Measurements from ENCODE around the gene ROBO2.

Gene ROBO2

GRCh38 chr3:77524946-77525682 is 485.2 kb downstream of the ROBO2 start:
- no peak for DNase-seq

GRCh38 chr3:77526573-77527113 is 486.7 kb downstream of the ROBO2 start:
- no peak for DNase-seq

- DNase-seq, result no peak
Observed at GRCh38 chr3:77529522-77529921, 489.6 kb downstream of the ROBO2 start.

GRCh38 chr3:77530870-77531269 is 491.0 kb downstream of the ROBO2 start:
- DNase-seq, result no peak

- no peak for DNase-seq
Observed at GRCh38 chr3:77535116-77535515, 495.2 kb downstream of the ROBO2 start.

GRCh38 chr3:77536038-77536775 is 496.3 kb downstream of the ROBO2 start:
- DNase-seq, result no peak

GRCh38 chr3:77539014-77539413 is 499.1 kb downstream of the ROBO2 start:
- DNase-seq, result no peak

GRCh38 chr3:77539677-77540076 is 499.8 kb downstream of the ROBO2 start:
- no peak for DNase-seq

- no peak for DNase-seq
Observed at GRCh38 chr3:77541203-77541922, 501.5 kb downstream of the ROBO2 start.

- no peak for DNase-seq
Observed at GRCh38 chr3:77546246-77546645, 506.3 kb downstream of the ROBO2 start.

GRCh38 chr3:77549034-77549433 is 509.1 kb downstream of the ROBO2 start:
- no peak for DNase-seq

GRCh38 chr3:77553240-77553639 is 513.3 kb downstream of the ROBO2 start:
- DNase-seq, result no peak

GRCh38 chr3:77562089-77562488 is 522.2 kb downstream of the ROBO2 start:
- DNase-seq, result no peak

- no peak for DNase-seq
Observed at GRCh38 chr3:77563012-77563411, 523.1 kb downstream of the ROBO2 start.

- no peak for DNase-seq
Observed at GRCh38 chr3:77566055-77566454, 526.2 kb downstream of the ROBO2 start.

- DNase-seq, result no peak
Observed at GRCh38 chr3:77571971-77572715, 532.2 kb downstream of the ROBO2 start.

- no peak for DNase-seq
Observed at GRCh38 chr3:77577264-77577663, 537.4 kb downstream of the ROBO2 start.

- no peak for DNase-seq
Observed at GRCh38 chr3:77586216-77586615, 546.3 kb downstream of the ROBO2 start.

GRCh38 chr3:77588863-77589262 is 549.0 kb downstream of the ROBO2 start:
- DNase-seq, result no peak

- no peak for DNase-seq
Observed at GRCh38 chr3:77590191-77590590, 550.3 kb downstream of the ROBO2 start.

- no peak for DNase-seq
Observed at GRCh38 chr3:77595371-77595870, 555.5 kb downstream of the ROBO2 start.

- no peak for DNase-seq
Observed at GRCh38 chr3:77599948-77600347, 560.0 kb downstream of the ROBO2 start.
